UCSD-AML1 (cell line): Measurements from ENCODE around the gene SERPINA1.
"Not testable (repeated sequence)": the region's sequence is repeated elsewhere in the genome, so short reads cannot be mapped to it uniquely, and the experiment has no call there.

ENCODE experiments used
- DNase-seq: peaks from one replicate; lab custom pipeline; 2025; ENCODE audit not compliant: unreplicated experiment; lab: John Stamatoyannopoulos, UW

SERPINA1 gene

GRCh38 chr14:94372021-94372605, 16.3 kb downstream of the SERPINA1 start:
- no peak for DNase-seq

DNA sequence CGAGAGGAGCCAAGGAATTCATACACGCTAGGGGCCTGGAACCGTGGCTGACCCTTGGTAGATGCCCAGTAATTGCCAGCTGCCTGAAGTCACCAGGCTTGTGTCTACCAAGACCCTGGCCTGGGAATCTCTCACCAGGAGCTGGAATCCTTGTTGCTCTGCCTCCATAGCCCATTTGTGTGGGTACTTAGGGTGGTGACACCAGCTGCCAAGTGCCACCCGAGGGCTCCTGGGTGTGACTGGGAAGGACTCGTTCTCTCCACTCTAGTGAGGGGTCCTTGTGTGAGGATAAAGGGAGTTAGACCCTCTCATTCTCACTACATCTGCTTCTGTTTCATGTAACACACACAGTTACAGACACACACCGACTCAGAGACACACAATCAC, 17.9 kb downstream of the SERPINA1 start:
- no peak for DNase-seq

- not testable (repeated sequence) for DNase-seq
Observed at GRCh38 chr14:94369766-94370523, 18.5 kb downstream of the SERPINA1 start.

DNA sequence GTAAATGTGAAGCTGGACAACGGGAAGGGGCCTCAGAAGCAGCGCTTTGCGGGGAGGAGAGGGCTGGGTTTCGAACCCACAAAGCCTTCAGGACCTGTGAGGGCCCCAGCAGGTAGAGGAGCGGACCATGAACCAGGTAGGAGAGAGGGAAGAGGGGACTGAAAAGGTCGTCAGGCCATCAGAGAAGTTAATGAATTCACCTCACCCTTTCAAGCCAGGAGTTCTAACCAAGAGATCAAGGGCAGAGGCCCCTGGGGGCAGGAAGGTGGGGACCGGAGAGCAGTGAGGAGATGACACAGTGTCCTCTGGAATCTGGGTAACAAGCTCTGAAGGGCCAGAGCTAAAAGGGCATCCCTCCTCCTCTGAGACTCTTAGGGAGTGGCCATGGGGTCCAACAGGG, 19.4 kb downstream of the SERPINA1 start:
- DNase-seq = no peak

DNA sequence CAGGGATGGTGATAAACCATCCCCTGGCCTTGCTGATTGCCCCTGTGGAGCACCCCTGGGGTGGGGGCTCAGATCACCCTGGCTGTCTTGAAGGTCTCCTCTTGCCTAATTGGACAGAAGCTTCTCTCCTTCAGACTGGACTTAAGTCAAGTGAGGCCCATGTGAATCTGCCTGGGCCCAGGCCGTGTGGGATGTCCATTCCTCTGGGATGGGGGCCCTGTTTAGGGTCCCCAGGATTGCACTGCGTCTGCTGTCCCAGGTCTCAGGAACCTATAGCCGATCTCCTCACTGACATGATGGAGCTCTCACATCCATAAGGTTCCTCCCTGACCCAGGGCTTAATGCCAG, 20.2 kb downstream of the SERPINA1 start:
- DNase-seq = no peak

GRCh38 chr14:94367347-94368242, 20.8 kb downstream of the SERPINA1 start:
- DNase-seq = no peak

GRCh38 chr14:94366146-94366915, 22.1 kb downstream of the SERPINA1 start, which contains the start of gene SERPINA2:
Gene SERPINA2 (minus strand): TSS chr14:94366698.
- DNase-seq = no peak

DNA sequence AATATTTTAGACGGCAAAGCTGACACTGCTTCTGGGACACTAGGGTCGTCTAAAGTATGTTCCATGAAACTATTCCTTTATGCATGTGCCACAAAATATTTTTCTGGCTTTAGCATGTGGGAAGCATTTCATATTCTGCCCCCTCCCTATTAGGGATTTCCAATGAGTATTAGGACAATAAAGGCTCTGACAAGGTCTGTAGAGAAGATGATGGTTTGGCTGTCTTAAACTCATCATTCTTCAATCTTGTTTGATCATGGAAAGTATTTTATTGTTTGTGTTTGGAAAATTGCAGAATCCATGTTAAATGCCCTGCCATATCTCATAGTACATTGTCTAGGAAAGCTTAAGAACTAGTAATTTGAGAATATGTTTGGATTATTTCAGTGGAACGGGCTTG, 22.8 kb downstream of the SERPINA1 start:
- no peak for DNase-seq

GRCh38 chr14:94364964-94365363, 23.4 kb downstream of the SERPINA1 start:
- no peak for DNase-seq

- DNase-seq = no peak
Observed at GRCh38 chr14:94364037-94364436, 24.4 kb downstream of the SERPINA1 start.

- DNase-seq = no peak
Observed at GRCh38 chr14:94363151-94363624, 25.2 kb downstream of the SERPINA1 start.

DNA sequence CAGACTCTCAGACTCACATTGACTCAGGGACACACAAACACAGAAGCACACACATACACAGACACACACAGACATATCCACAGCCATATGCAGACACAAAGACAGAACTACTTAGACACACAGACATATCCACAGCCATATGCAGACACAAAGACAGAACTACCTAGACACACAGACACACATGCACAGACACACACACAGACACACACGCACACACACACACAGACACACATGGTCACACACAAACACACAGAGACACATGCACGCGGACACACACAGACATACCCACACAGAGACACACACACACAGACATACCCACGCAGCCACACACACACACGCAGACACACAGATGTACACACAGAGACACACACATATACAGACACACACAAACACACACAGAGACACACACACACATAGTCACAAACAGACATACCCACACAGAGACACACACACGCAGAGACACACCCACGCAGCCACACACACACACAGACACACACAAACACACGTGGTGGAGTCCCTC, 25.7 kb downstream of the SERPINA1 start:
- no peak for DNase-seq

- DNase-seq = no peak
Observed at GRCh38 chr14:94361682-94362081, 26.7 kb downstream of the SERPINA1 start.

DNA sequence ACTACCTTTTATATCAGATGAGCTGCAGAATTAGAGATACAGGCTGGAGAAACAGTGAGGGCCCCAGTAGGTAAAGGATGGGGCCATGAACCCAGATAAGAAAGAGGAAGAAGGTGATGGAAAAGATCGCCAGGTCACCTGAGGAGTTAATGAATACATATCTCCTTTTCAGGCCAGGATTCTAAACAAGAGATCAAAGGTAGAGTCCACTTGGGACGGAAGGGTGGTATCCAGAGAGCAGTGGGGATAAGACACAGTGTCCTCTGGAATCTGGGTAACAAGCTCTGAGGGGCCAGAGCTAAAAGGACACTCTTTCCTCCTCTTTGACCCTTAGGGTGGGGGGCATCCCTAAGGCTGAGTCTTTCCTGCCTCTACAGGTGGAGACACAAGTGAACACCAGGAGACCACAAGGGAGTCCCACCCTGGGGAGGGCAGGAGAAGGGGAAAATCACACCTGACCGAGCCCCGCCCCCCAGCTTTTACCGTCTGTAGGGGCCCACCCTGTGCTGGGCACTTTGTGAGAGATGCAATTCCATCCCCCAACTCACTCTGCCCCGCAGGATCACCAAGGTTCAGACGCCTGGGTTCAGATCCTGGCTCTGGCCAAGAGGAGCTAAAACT, 27.3 kb downstream of the SERPINA1 start:
- no peak for DNase-seq

GRCh38 chr14:94357166-94357565, 31.2 kb downstream of the SERPINA1 start:
- no peak for DNase-seq

- no peak for DNase-seq
Observed at GRCh38 chr14:94356379-94357056, 31.9 kb downstream of the SERPINA1 start.

GRCh38 chr14:94355191-94355794, 33.1 kb downstream of the SERPINA1 start:
- no peak for DNase-seq

DNA sequence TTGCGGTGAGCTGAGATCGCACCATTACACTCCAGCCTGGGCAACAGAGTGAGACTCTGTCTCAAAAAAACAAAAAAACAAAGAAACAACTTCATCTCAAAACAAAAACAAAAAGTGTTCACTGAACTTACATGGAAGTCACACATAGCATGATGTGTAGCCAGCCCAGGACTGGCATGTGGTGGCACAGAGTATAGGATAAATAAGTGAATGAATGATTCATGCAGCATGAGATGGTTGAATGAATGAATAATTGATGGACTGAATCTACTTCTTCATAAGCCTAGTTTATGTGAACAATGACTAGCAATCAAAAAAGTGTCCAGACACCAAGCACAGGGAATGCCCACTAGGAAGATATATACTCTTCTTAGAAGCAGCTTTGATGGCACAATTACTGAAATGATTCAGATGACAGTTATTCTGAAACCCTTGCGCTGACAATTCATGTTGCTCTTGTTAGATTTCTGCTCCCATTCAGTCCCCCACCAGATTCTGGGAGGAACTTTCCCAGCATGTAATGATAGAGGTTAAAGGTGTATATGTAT, 33.7 kb downstream of the SERPINA1 start:
- no peak for DNase-seq

- DNase-seq = not testable (repeated sequence)
Observed at GRCh38 chr14:94354190-94354589, 34.2 kb downstream of the SERPINA1 start.
